Omental fat pad (tissue), 4 donors: ENCODE results near the gene ADAMTSL2. TPM values are rescaled to one million over a fixed set of nuclear protein-coding genes. Genes with fewer than 3 reads are reported as not detected.
A peak's percentile ranks its signal among the peaks of the same experiment; 100 is the strongest.

Experiments
- ATAC-seq: fragments of 150-250 bp; one replicate; pipeline ENCODE4 v1.9.1; 2016; ENCODE audit warnings: mild to moderate bottlenecking, moderate library complexity; ENCODE audit not compliant: low FRiP score
- DNase-seq: peaks from one replicate; pipeline ENCODE4 v3.0.0-alpha.2; 2019; ENCODE audit warnings: low spot score
- CTCF ChIP-seq, 3 donors: fragments of 450-650 bp; IDR thresholded peaks; one replicate each; pipeline ENCODE4 v1.5.1; 2016 to 2017; ENCODE audit warnings: antibody characterized with exemption in 3 of 3, mild to moderate bottlenecking in 3 of 3, moderate library complexity in 2 of 3
- total RNA-seq, 4 donors: library from RNA; depleted of rRNA; stranded (reverse); fragments of >200 nt; gene quantifications; one replicate each; pipeline ENCODE4 v1.1.0, GENCODE V29; 2016

ADAMTSL2 gene
- total RNA-seq = 1 to 10 TPM in 3 of 4 donors, under 1 TPM in 1; 0.63 to 4.7 (median 1.4) TPM

- ATAC-seq (peak; percentile 71), DNase-seq (no peak)
- TF ChIP-seq CTCF (IDR thresholded peaks at IDR 0.05) = no peak
Measured at GRCh38 chr9:133534346-133535291, at the start of gene ADAMTSL2. Gene ADAMTSL2 (plus strand): TSS chr9:133534704. CDS start chr9:133536713, 2,009 bp downstream.

GRCh38 chr9:133485531-133486260 lies 48.8 kb upstream of the ADAMTSL2 start:
- DNase-seq (no peak), ATAC-seq (no peak)

GRCh38 chr9:133487331-133487725 lies 47.2 kb upstream of the ADAMTSL2 start:
- no peak for ATAC-seq
- TF ChIP-seq CTCF (IDR thresholded peaks at IDR 0.05) = no peak
- DNase-seq = no peak

More at GRCh38 chr9:133485531-133486260, 48.8 kb upstream of the ADAMTSL2 start:
- TF ChIP-seq CTCF (IDR thresholded peaks at IDR 0.05) = no peak

GRCh38 chr9:133488686-133489252 lies 45.7 kb upstream of the ADAMTSL2 start:
- DNase-seq = no peak
- no peak for TF ChIP-seq CTCF (IDR thresholded peaks at IDR 0.05)

GRCh38 chr9:133489253-133490190 lies 45.0 kb upstream of the ADAMTSL2 start:
- no peak for DNase-seq
- TF ChIP-seq CTCF (IDR thresholded peaks at IDR 0.05) = no peak
- no peak for ATAC-seq

More at GRCh38 chr9:133488686-133489252, 45.7 kb upstream of the ADAMTSL2 start:
- no peak for ATAC-seq

- TF ChIP-seq CTCF (IDR thresholded peaks at IDR 0.05) = no peak
- ATAC-seq = no peak
- no peak for DNase-seq
Measured at GRCh38 chr9:133490201-133490681, 44.3 kb upstream of the ADAMTSL2 start.
